Germinal center (tissue), 1 donor: ENCODE measurements around the gene GIT2.

Experiments used
- DNase-seq: peaks from one replicate; pipeline ENCODE4 v3.0.0; 2012; ENCODE audit warnings: mixed read lengths, low spot score

GIT2 gene

DNA sequence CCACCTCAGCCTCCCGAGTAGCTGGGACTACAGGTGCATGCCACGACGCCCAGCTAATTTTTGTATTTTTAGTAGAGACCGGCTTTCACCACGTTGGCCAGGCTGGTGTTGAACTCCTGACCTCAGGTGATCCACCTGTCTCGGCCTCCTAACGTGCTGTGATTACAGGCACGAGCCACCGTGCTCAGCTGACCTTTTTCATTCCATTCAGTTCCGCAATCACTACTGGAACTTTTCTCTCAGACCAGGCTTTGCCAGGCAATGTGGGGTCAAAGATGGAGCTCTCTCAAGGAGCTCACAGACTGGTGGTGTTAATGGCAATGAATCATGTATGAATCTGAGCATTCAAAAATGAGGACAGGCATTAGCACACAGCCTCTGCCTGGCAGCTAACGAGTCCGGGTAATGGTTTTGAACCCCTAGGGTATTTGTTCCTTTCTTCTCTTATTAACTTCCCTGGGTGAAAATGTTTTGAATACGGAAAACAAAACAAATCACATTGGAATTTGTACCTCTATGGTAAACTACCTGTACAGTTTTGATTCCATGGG is 105.5 kb downstream of the GIT2 start:
- no peak for DNase-seq

DNA sequence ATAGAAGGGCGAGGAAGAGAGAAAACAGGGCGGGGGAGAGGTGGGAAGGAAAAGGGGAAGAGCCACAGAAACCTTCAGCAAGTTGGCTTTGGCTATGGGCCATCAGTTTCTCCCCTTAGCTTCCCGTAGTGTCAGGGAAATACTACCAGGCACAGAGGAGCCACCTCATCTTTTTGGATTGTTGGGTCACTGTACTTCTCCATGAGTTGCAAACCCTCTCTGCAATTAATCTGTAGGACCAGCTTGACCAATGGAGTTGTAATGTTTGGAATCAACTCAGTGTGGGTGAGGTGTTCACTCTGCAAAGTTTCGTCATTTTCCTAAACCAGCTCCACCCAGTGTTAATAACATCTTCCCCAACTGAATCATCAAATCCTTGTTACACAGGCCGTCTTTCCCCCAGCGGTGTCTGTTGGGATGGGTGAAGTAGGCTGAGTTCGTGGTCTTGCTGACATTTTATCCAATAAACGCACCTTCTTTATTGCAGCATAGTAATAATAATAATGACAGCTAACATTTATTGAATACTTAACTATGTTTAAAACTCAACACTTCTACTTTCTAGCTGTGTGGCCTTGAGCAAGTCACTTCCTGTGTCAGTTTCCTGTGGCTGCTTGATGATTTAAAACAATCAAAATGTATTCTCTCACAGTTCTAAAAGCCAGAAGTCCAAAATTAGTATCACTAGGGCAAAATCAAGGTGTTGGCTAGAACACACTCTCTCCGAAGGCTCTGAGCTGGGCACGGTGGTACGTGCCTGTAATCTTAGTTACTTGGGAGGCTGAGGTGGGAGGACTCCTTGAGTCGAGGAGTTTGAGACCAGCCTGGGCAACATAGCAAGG is 107.8 kb downstream of the GIT2 start:
- DNase-seq = no peak

DNA sequence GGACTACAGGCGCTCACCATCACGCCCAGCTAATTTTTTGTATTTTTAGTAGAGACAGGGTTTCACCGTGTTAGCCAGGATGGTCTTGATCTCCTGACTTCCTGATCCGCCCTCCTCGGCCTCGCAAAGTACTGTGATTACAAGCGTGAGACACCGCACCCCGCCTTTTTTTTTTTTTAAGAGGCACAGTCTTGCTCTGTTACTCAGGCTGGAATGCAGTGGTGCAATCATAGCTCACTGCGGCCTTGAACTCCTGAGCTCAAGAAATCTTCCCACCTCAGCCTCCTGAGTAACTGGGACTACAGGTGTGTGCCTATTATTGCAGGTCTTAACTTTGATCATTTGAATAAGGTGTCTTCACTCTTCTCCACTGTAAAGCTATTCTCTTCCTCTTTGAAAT is 110.6 kb downstream of the GIT2 start:
- DNase-seq = no peak

DNA sequence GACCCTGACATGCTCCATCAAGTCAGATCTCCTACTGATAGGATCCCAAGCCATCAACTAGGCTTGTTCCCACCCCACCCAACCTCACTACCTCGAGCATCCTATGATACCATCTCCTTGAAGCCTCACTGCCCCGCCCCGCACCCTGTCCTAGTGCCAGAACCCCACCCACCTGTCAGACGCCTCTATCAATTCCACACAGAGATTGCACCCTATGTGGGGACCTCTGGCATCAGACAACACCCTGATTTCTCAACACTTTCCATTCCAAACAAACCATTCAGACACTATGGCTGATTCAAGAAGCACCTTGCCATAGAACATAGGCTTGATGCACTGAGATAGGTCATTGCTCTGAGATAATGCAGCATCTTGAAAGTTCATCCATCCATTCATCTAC is 112.7 kb downstream of the GIT2 start:
- DNase-seq = no peak

DNA sequence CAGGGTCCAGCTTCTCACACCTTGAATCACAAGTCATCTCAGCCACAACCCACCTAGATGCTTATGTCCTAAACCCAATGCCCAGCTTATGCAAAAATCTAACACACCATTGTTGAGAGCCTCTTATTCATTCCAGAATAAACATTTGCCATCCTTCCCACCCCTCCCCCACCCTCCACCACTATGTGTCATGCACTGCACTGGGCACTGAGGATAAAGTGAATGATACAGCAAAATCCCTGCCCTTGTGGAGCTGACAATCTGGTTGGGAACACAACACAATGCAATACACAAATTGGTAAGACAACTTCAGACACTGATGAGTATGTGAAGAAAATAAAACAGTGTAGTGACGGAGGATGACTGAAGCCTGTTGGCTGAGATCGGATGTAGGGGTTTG is 114.4 kb downstream of the GIT2 start:
- no peak for DNase-seq

DNA sequence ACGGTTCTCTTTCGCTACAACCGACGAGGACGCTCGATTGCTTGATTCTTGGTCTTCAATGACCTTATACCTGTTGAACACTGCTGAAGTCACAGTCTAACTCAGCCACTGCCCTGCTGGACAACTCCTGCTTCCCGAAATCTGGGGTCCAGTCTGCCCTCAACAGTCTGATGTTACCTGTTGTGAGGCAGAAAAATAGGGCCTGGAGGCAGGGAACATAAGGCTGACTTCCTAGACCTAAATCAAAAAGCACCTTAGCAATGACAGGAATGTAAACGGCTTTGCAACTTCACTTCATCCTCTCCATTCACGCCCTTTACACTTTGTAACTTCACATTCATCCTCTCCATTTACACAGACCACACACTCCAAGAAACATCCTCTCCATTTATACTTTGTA is 115.2 kb downstream of the GIT2 start:
- DNase-seq = no peak

DNA sequence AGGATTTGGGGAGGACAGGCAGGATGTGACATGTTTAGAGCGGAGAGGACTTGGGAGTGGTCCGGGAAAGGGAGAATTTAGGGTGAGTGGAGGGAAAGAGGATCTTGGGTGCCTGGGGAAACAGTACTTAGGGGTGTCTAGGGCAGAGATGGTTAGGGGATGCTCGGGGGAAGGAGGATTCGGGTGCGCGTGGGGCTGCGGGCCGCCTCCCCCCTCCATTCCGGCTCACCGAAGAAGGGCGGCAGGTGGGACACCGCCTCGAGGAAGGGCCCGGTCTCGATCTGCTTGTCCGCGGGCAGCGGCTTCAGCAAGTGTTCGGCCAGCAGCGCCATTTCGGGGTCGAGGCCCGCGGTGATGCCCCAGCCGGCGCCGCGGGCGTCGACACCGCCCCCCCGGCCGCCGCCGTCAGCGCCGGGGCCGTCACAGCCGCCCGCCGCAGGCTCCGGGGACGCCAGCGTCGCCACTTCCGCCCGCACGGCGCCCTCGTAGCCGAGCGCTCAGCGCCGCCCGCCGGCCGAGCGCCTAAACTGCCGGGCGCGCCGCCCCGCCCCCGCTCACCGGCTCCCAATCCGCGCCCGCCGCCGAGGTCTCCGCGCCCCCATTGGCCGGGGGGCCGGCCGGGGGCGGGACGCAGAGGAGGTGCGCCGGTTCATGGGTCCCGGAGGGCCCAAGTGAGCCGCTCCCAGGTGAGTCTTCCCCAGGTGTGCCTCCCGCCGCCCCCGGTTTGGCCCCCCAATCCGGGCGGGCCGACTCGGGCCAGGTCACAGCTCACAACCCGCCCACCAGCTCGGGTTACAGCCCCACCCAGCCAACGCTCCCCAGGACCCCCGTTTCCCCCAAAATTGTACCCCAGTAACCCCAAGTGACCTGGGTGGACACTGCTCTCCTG is 115.9 kb downstream of the GIT2 start, which contains the start of gene GLTP:
TSS of gene GLTP (minus strand) at position 499 of the 889 bp plus-strand sequence. CDS start at position 332, 167 bp downstream.
- peak; percentile 98 for DNase-seq
